ENCODE measurements around the gene KLHL42. TPM values are rescaled to one million over a fixed set of nuclear protein-coding genes. Genes with fewer than 3 reads are reported as not detected.
A peak's percentile ranks its signal among the peaks of the same experiment; 100 is the strongest.
"Not testable (repeated sequence)": the region's sequence is repeated elsewhere in the genome, so short reads cannot be mapped to it uniquely, and the experiment has no call there.

KLHL42 gene
- 8.4 TPM for polyA plus RNA-seq (2012; ENCODE audit: missing spikeins)

DNA sequence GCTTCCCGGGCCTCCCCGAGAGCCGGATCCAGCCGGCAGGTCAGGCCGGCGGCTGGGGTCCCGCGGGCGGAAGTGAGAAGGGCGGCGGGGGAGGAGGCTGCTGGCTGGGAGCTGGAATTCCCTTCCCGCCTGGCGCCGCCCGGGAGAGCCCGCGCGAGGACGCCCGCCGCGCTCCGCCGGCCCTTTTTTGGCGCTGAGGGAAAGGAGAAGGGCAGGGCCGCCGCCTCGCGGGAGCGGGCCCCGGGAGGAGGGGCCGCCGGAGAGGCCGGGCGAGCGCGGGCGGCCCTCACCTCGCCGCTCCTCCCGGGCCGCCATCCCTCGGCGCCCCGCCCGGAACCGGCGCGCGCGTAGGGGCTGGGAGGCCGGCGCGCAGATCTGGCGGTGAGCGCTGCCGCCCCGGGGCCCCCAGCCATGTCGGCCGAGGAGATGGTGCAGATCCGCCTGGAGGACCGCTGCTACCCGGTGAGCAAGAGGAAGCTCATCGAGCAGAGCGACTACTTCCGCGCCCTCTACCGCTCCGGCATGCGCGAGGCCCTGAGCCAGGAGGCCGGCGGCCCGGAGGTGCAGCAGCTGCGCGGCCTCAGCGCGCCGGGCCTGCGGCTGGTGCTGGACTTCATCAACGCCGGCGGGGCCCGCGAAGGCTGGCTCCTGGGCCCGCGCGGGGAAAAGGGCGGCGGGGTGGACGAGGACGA is at the start of gene KLHL42, which contains the start of gene MANSC4:
KLHL42 (plus strand) TSS at position 314 of the 692 bp plus-strand sequence; CDS start at position 412, 98 bp downstream.
MANSC4 (minus strand) TSS at position 317 of the 692 bp plus-strand sequence. CDS start 8,960 bp downstream, outside the sequence.
- peak; percentile 90 for FAIRE-seq
- TF ChIP-seq POLR2A (IDR thresholded peaks at IDR 0.05; ENCODE audit: low read depth, low read length): peak; percentile 78; the same call in 1 of the 2 replicates
- TF ChIP-seq POLR2AphosphoS5 (IDR thresholded peaks at IDR 0.05; ENCODE audit: low read depth, low read length): 0 out of 2 replicates have a peak, but pooled peaks have one; percentile 26
- peak; percentile 25; the same call in 1 of the 2 replicates for TF ChIP-seq TAF1 (IDR thresholded peaks at IDR 0.05; ENCODE audit: borderline replicate concordance, low read depth, low read length)
- DNase-seq (ENCODE audit: insufficient read length): peak; percentile 64

- FAIRE-seq (no peak), DNase-seq (ENCODE audit: insufficient read length) (no peak)
- TF ChIP-seq POLR2AphosphoS5 (IDR thresholded peaks at IDR 0.05; ENCODE audit: low read depth, low read length) (no peak), TAF1 (IDR thresholded peaks at IDR 0.05; ENCODE audit: borderline replicate concordance, low read depth, low read length) (no peak), POLR2A (IDR thresholded peaks at IDR 0.05; ENCODE audit: low read depth, low read length) (no peak)
Measured at GRCh38 chr12:27732281-27732680, 47.8 kb upstream of the KLHL42 start.

GRCh38 chr12:27733052-27733656 is 46.9 kb upstream of the KLHL42 start:
- no peak for TF ChIP-seq POLR2A (IDR thresholded peaks at IDR 0.05; ENCODE audit: low read depth, low read length)
- TF ChIP-seq TAF1 (IDR thresholded peaks at IDR 0.05; ENCODE audit: borderline replicate concordance, low read depth, low read length): no peak
- TF ChIP-seq POLR2AphosphoS5 (IDR thresholded peaks at IDR 0.05; ENCODE audit: low read depth, low read length): no peak
- DNase-seq (ENCODE audit: insufficient read length) (no peak), FAIRE-seq (peak; percentile 76)

DNA sequence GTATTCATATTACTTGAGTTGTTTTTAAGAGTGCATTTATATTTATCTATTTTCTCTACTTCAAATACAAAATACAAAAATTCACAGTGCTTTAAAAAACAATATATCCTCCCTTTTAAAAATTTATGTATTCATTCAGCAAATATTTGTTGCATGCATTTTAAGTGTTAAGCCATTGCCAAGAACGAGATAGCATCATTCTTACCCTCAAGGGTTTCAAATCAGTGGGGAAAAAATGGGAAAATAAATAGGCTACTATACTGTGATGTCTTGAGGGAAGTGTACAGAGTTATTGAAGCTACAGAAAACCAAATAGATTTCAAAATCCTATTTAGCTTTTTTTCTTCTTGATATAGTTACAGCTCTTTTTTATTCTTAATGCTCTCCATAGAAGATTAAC is 46.2 kb upstream of the KLHL42 start:
- TF ChIP-seq TAF1 (IDR thresholded peaks at IDR 0.05; ENCODE audit: borderline replicate concordance, low read depth, low read length) (no peak), POLR2AphosphoS5 (IDR thresholded peaks at IDR 0.05; ENCODE audit: low read depth, low read length) (no peak), POLR2A (IDR thresholded peaks at IDR 0.05; ENCODE audit: low read depth, low read length) (no peak)
- DNase-seq (ENCODE audit: insufficient read length): no peak
- FAIRE-seq: no peak

DNA sequence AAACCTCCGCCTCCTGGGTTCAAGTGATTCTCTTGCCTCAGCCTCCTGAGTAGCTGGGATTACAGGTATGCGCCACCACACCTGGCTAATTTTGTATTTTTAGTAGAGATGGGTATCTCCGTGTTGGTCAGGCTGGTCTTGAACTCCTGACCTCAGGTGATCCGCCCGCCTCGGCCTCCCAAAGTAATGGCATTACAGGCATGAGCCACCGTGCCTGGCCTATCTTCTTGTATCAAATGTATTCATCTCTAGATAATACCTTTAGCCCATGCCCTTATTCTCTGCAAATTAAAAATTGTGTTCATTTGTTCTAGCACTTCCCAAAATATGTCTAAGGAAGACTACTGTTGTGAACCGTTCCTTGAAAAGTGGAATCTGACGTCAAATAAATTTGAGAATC is 45.7 kb upstream of the KLHL42 start:
- not testable (repeated sequence) for DNase-seq (ENCODE audit: insufficient read length); FAIRE-seq

GRCh38 chr12:27743601-27744000 is 36.4 kb upstream of the KLHL42 start:
- no peak for TF ChIP-seq TAF1 (IDR thresholded peaks at IDR 0.05; ENCODE audit: borderline replicate concordance, low read depth, low read length)
- no peak for TF ChIP-seq POLR2AphosphoS5 (IDR thresholded peaks at IDR 0.05; ENCODE audit: low read depth, low read length)
- no peak for TF ChIP-seq POLR2A (IDR thresholded peaks at IDR 0.05; ENCODE audit: low read depth, low read length)
- DNase-seq (ENCODE audit: insufficient read length) (no peak), FAIRE-seq (no peak)

DNA sequence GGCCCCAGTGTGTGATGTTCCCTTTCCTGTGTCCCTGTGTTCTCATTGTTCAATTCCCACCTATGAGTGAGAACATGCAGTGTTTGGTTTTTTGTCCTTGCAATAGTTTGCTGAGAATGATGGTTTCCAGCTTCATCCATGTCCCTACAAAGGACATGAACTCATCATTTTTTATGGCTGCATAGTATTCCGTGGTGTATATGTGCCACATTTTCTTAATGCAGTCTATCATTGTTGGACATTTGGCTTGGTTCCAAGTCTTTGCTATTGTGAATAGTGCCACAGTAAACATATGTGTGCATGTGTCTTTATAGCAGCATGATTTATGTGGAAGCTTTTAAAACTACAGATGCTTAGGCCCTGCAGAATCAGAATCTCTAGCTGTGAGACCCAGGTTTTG is 34.3 kb upstream of the KLHL42 start:
- FAIRE-seq; DNase-seq (ENCODE audit: insufficient read length): not testable (repeated sequence)

GRCh38 chr12:27747111-27747820 is 32.8 kb upstream of the KLHL42 start:
- FAIRE-seq: no peak
- no peak for DNase-seq (ENCODE audit: insufficient read length)

GRCh38 chr12:27751386-27752047 is 28.5 kb upstream of the KLHL42 start:
- TF ChIP-seq TAF1 (IDR thresholded peaks at IDR 0.05; ENCODE audit: borderline replicate concordance, low read depth, low read length): no peak
- no peak for TF ChIP-seq POLR2AphosphoS5 (IDR thresholded peaks at IDR 0.05; ENCODE audit: low read depth, low read length)
- no peak for TF ChIP-seq POLR2A (IDR thresholded peaks at IDR 0.05; ENCODE audit: low read depth, low read length)
- FAIRE-seq (no peak), DNase-seq (ENCODE audit: insufficient read length) (no peak)

More at GRCh38 chr12:27747111-27747820, 32.8 kb upstream of the KLHL42 start:
- TF ChIP-seq POLR2AphosphoS5 (IDR thresholded peaks at IDR 0.05; ENCODE audit: low read depth, low read length) (no peak), TAF1 (IDR thresholded peaks at IDR 0.05; ENCODE audit: borderline replicate concordance, low read depth, low read length) (no peak), POLR2A (IDR thresholded peaks at IDR 0.05; ENCODE audit: low read depth, low read length) (no peak)

DNA sequence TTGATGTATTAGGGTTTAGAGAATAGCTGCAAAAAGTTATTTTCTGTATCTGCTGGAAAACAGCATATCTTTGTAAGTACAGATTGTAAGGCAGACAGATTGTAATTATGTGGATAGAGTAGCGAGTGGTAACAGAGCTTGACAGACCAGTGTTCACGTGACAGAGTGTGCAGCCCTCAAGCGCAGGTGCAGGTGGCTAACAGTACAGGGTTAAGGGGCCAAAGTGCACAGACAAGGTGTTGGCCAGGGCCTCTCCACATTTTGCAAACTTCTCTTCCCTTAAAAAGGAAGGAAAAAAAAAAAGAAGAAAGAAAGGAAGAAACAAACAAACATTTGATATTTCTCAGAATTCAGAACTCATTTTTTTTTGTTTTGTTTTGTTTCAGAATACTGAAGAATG is 25.2 kb upstream of the KLHL42 start:
- no peak for FAIRE-seq

DNA sequence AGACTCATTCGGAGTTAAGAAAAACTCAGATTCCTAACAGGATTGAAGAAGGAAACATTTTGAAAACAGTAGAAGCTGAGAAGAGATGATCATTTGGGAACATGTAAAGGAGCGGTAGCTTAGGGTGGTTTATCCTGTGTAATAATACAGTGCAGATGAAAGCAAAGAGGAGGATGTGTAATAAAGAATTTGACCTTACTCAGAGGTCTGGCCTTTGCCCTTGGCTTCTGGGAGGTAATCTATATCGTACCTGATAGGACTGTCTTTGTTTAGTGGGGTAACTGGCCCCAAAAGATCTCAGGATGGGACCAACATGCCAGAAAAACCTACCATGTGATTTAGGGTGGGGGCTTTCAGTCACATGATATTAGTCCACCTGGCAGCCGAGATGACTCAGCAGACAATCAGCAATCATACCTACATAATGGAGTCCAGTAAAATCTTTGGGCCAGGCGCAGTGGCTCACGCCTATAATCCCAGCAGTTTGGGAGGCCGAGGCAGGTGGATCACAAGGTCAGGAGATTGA is 23.3 kb upstream of the KLHL42 start:
- TF ChIP-seq POLR2A (IDR thresholded peaks at IDR 0.05; ENCODE audit: low read depth, low read length) (no peak), TAF1 (IDR thresholded peaks at IDR 0.05; ENCODE audit: borderline replicate concordance, low read depth, low read length) (no peak), POLR2AphosphoS5 (IDR thresholded peaks at IDR 0.05; ENCODE audit: low read depth, low read length) (no peak)
- no peak for FAIRE-seq
- DNase-seq (ENCODE audit: insufficient read length): no peak

More for the DNA sequence above, 25.2 kb upstream of the KLHL42 start:
- no peak for DNase-seq (ENCODE audit: insufficient read length)
- TF ChIP-seq TAF1 (IDR thresholded peaks at IDR 0.05; ENCODE audit: borderline replicate concordance, low read depth, low read length) (no peak), POLR2A (IDR thresholded peaks at IDR 0.05; ENCODE audit: low read depth, low read length) (no peak), POLR2AphosphoS5 (IDR thresholded peaks at IDR 0.05; ENCODE audit: low read depth, low read length) (no peak)

Data from GM12892 (cell line).